ENCODE data around the gene KCNQ2.

Gene KCNQ2

GRCh38 chr20:63451821-63452220 is 20.6 kb downstream of the KCNQ2 start:
- no peak for DNase-seq

- no peak for DNase-seq
These were observed 22.4 kb downstream of the KCNQ2 start for GRCh38 chr20:63449796-63450730.

- no peak for DNase-seq
These were observed 23.4 kb downstream of the KCNQ2 start for GRCh38 chr20:63449025-63449424.

- no peak for DNase-seq
These were observed 24.4 kb downstream of the KCNQ2 start for GRCh38 chr20:63448031-63448430.

- DNase-seq = no peak
These were observed 25.1 kb downstream of the KCNQ2 start for GRCh38 chr20:63447320-63447719.

- no peak for DNase-seq
These were observed 26.0 kb downstream of the KCNQ2 start for GRCh38 chr20:63446216-63447024.

- DNase-seq = no peak
These were observed 27.2 kb downstream of the KCNQ2 start for GRCh38 chr20:63445075-63445734.

GRCh38 chr20:63444548-63444947 is 27.9 kb downstream of the KCNQ2 start:
- no peak for DNase-seq

- no peak for DNase-seq
These were observed 28.7 kb downstream of the KCNQ2 start for GRCh38 chr20:63443606-63444395.

- DNase-seq = no peak
These were observed 30.4 kb downstream of the KCNQ2 start for GRCh38 chr20:63442100-63442493.

- no peak for DNase-seq
These were observed 31.0 kb downstream of the KCNQ2 start for GRCh38 chr20:63441136-63442099.

- DNase-seq = no peak
These were observed 32.0 kb downstream of the KCNQ2 start for GRCh38 chr20:63440366-63440955.

- DNase-seq = no peak
These were observed 32.6 kb downstream of the KCNQ2 start for GRCh38 chr20:63439866-63440265.

GRCh38 chr20:63438121-63438520 is 34.3 kb downstream of the KCNQ2 start:
- DNase-seq = no peak

GRCh38 chr20:63435552-63435951 is 36.9 kb downstream of the KCNQ2 start:
- DNase-seq = no peak

- no peak for DNase-seq
These were observed 37.7 kb downstream of the KCNQ2 start for GRCh38 chr20:63434599-63435378.

GRCh38 chr20:63433756-63434531 is 38.5 kb downstream of the KCNQ2 start:
- DNase-seq = no peak

- DNase-seq = no peak
These were observed 39.1 kb downstream of the KCNQ2 start for GRCh38 chr20:63433351-63433750.

All from NCI-H2029 treated with DMSO at 0.1 percent for 48 hours (cell line).